ENCODE measurements around the gene C10orf53. TPM values are rescaled to one million over a fixed set of nuclear protein-coding genes. Genes with fewer than 3 reads are reported as not detected.

The C10orf53 gene
- not detected in 2 replicates for total RNA-seq

DNA sequence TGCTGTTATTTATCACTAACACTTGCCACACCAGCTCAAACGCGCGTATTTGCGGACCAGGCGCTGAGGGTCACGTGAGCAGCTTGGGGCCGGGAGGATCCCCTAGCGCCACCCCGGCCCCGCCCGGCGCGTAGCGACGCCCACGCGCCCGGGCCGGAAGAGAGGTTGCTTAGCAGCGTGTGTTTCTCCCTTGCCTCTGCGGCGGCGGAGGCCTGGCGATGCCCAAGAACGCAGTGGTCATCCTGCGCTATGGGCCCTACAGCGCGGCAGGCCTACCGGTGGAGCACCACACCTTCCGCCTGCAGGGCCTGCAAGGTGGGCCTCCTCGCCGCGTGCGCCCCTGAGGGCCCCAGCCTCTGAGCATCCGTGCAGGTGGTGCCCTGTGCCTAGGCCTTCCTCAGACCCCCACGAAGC, at the start of gene C10orf53:
Gene C10orf53, plus strand, starts transcription at position 172 of the 414 bp plus-strand sequence. Its CDS starts 47 bp downstream, at position 219.

Other genes with a start within 250 kb of the C10orf53 start
- gene ERCC6, start 140.5 kb upstream of the C10orf53 start, total RNA-seq = 62.7 and 78.9 TPM in 2 replicates
- gene SLC18A3, start 69.3 kb upstream of the C10orf53 start, total RNA-seq = under 0.01 TPM in 1 of 2 replicates, not detected in the other
- gene CHAT, start 65.6 kb upstream of the C10orf53 start, total RNA-seq = not detected in 2 replicates
- gene OGDHL, start 82.7 kb downstream of the C10orf53 start, total RNA-seq = 0.28 and 0.38 TPM in 2 replicates